Keratinocyte (primary cell): ENCODE results near the gene CRABP2.

Experiments
- EZH2 ChIP-seq: IDR thresholded peaks from one replicate; pipeline ENCODE4 v1.6.1; 2012; ENCODE audit warnings: inconsistent platforms, mild to moderate bottlenecking, low read length, moderate library complexity
- TF ChIP-seq, protein P1 (sequence below), 3 experiments: IDR thresholded peaks in 1 of 3; conservative IDR thresholded peaks in 1 of 3; optimal IDR thresholded peaks in 1 of 3; 2 replicates in 2 of 3; 3 replicates in 1 of 3; pipeline versions ENCODE3 to v1.5.1; 2011; ENCODE audit warnings: low read length in 3 of 3, mild to moderate bottlenecking in 3 of 3, moderate library complexity in 2 of 3, control low read depth in 1 of 3, inconsistent platforms in 1 of 3; ENCODE audit not compliant: insufficient read depth in 2 of 3; ENCODE audit errors: extremely low read depth in 1 of 3

DNA sequence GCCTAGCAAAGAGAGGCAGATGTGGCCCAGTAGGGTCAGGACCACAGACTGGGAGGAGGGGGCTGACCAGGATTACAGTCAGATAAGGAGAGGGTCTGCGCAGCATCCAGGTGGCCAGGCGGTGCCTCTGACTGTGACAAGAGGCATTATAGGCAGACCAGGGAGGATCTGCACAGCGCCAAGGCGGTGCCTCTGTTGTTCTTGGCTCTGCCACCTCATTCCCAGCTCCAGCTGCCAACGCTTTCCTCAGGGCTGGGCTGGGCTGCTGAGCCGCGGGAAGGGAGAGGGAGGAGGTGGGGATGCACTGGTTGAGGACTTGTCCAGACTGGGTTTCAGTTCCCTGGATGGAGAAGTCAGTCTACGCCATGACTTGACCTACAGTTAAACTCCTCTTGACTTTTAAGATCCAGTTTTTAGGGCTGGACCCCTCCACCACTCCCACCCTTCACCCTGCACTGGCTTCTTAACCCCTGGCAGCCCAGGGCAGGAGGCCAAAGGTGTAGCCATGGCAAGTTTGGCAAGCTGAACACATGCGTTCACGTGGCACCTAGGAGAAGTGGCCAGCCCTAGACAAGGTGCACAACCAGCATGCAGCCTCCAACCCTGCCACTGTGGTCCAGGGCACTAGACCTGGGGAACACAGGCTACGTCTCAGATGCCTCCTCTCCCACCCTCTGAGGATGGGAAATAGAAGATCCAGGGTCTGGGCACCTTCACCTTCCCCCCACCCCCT is 4.5 kb upstream of the CRABP2 start:
- TF ChIP-seq EZH2: no peak
- TF ChIP-seq, protein P1, sequence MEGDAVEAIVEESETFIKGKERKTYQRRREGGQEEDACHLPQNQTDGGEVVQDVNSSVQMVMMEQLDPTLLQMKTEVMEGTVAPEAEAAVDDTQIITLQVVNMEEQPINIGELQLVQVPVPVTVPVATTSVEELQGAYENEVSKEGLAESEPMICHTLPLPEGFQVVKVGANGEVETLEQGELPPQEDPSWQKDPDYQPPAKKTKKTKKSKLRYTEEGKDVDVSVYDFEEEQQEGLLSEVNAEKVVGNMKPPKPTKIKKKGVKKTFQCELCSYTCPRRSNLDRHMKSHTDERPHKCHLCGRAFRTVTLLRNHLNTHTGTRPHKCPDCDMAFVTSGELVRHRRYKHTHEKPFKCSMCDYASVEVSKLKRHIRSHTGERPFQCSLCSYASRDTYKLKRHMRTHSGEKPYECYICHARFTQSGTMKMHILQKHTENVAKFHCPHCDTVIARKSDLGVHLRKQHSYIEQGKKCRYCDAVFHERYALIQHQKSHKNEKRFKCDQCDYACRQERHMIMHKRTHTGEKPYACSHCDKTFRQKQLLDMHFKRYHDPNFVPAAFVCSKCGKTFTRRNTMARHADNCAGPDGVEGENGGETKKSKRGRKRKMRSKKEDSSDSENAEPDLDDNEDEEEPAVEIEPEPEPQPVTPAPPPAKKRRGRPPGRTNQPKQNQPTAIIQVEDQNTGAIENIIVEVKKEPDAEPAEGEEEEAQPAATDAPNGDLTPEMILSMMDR (optimal IDR thresholded peaks at IDR 0.05 in 1 of 3, IDR thresholded peaks at IDR 0.05 in 1 of 3, conservative IDR thresholded peaks at IDR 0.05 in 1 of 3; ENCODE audit: extremely low read depth in 1 of 3, insufficient read depth in 2 of 3, low read length in 3 of 3): no peak
